Measurements from ENCODE around the gene COA3.

Gene COA3

GRCh38 chr17:42748908-42749798 lies 49.4 kb downstream of the COA3 start:
- DNase-seq: no peak

GRCh38 chr17:42748202-42748907 lies 50.1 kb downstream of the COA3 start:
- DNase-seq: no peak
